Hepatocyte (in vitro differentiated cells): ENCODE measurements around the gene HEATR5B.

ENCODE experiments used
- EZH2 ChIP-seq: fragments of 200-600 bp; sonication (generic); IDR thresholded peaks from 2 replicates; pipeline ENCODE4 v1.6.1; 2016; ENCODE audit warnings: antibody characterized with exemption, mild to moderate bottlenecking, borderline replicate concordance
- EZH2phosphoT487 ChIP-seq: fragments of 200-600 bp; sonication (generic); IDR thresholded peaks from one replicate; pipeline ENCODE4 v1.6.1; 2018; ENCODE audit warnings: antibody characterized with exemption, mild to moderate bottlenecking, low read depth, moderate library complexity; ENCODE audit not compliant: unreplicated experiment, severe bottlenecking
- TF ChIP-seq, protein P1 (sequence below): fragments of 200-600 bp; sonication (generic); IDR thresholded peaks from 2 replicates; pipeline ENCODE4 v1.5.1; 2016; ENCODE audit warnings: antibody characterized with exemption, mild to moderate bottlenecking; ENCODE audit not compliant: poor library complexity

DNA sequence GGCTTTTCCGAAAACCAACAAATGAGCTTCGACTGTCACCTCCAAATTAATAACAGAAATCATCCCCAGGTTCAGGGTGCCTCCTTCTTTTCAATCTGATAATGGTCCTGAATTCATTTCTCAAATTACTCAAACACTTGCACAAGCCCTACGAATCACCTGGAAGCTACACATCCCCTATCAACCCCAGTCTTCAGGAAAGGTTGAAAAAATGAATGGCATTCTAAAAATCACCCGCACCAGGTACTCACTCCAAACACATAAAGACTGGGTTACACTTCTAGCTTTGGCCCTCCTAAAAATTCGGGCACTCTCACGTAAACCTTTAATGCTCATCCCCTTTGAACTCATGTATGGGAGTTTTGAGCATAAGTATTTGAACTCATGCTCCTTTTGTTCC is 48.7 kb upstream of the HEATR5B start:
- TF ChIP-seq, protein P1, sequence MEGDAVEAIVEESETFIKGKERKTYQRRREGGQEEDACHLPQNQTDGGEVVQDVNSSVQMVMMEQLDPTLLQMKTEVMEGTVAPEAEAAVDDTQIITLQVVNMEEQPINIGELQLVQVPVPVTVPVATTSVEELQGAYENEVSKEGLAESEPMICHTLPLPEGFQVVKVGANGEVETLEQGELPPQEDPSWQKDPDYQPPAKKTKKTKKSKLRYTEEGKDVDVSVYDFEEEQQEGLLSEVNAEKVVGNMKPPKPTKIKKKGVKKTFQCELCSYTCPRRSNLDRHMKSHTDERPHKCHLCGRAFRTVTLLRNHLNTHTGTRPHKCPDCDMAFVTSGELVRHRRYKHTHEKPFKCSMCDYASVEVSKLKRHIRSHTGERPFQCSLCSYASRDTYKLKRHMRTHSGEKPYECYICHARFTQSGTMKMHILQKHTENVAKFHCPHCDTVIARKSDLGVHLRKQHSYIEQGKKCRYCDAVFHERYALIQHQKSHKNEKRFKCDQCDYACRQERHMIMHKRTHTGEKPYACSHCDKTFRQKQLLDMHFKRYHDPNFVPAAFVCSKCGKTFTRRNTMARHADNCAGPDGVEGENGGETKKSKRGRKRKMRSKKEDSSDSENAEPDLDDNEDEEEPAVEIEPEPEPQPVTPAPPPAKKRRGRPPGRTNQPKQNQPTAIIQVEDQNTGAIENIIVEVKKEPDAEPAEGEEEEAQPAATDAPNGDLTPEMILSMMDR, result no peak
- TF ChIP-seq EZH2phosphoT487 (no peak), EZH2 (no peak)
